ENCODE measurements around the gene MACROH2A2. TPM values are rescaled to one million over a fixed set of nuclear protein-coding genes. Genes with fewer than 3 reads are reported as not detected.

MACROH2A2 gene
- total RNA-seq, 1 donor from 2014 or later, result 31.2 TPM

DNA sequence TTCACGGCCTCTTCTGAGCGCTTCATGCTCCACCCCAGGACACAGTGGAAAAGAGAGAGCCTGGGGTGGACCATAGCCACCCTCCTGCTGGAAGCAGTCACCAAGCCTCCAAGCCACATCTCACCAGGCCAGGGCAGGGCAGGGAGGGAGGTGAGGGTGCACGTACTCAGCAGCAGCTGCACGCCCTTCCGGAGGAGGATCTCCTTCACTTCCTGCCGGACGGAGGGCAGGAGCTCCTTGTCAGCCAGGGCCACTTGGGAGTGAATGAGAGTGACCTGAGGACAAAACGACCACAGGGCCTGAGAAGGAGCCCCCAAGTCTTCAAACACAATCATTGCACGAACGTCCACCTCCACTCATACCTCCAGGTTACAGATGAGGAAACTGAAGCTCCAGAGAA, 65.0 kb downstream of the MACROH2A2 start:
- Mint-ChIP-seq H3K27me3 (ENCODE audit: unreplicated experiment) (no peaks in the 10 kb centered on the region), H3K36me3 (ENCODE audit: unreplicated experiment) (peaks cover 31% of the 10 kb centered on the region), H3K4me3 (ENCODE audit: unreplicated experiment) (no peak overlapping the region), H3K9me3 (ENCODE audit: unreplicated experiment) (no peaks in the 10 kb centered on the region), H3K4me1 (ENCODE audit: unreplicated experiment) (peaks cover 6% of the 10 kb centered on the region), H3K27ac (ENCODE audit: unreplicated experiment) (no peak overlapping the region)
- TF ChIP-seq, protein P1, sequence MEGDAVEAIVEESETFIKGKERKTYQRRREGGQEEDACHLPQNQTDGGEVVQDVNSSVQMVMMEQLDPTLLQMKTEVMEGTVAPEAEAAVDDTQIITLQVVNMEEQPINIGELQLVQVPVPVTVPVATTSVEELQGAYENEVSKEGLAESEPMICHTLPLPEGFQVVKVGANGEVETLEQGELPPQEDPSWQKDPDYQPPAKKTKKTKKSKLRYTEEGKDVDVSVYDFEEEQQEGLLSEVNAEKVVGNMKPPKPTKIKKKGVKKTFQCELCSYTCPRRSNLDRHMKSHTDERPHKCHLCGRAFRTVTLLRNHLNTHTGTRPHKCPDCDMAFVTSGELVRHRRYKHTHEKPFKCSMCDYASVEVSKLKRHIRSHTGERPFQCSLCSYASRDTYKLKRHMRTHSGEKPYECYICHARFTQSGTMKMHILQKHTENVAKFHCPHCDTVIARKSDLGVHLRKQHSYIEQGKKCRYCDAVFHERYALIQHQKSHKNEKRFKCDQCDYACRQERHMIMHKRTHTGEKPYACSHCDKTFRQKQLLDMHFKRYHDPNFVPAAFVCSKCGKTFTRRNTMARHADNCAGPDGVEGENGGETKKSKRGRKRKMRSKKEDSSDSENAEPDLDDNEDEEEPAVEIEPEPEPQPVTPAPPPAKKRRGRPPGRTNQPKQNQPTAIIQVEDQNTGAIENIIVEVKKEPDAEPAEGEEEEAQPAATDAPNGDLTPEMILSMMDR (IDR thresholded peaks at IDR 0.05), result no peak
- DNase-seq (ENCODE audit: extremely low spot score, unreplicated experiment), result no peak

DNA sequence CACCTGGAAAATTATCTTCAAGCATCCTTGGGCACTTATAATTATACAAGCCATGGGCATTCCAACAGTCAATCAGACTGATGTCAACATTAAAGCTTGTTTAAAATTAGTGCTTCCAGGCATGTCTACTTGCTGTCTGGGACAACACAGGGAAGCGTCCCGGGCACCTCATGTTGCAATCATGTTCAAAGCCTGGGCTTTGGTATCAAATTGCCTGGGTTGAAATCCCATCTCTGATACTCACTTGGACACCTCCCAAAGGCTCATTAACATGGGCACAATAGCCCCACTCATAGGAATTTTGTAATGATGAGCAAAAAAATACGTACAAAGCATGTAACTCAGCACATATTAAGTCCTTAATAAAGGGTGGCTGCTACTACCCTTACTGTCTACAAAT, 65.5 kb downstream of the MACROH2A2 start:
- Mint-ChIP-seq H3K36me3 (ENCODE audit: unreplicated experiment) (peaks cover 26% of the 10 kb centered on the region), H3K4me3 (ENCODE audit: unreplicated experiment) (no peak overlapping the region), H3K4me1 (ENCODE audit: unreplicated experiment) (peaks cover under 1% of the 10 kb centered on the region), H3K27me3 (ENCODE audit: unreplicated experiment) (no peaks in the 10 kb centered on the region), H3K27ac (ENCODE audit: unreplicated experiment) (no peak overlapping the region), H3K9me3 (ENCODE audit: unreplicated experiment) (no peaks in the 10 kb centered on the region)
- no peak for DNase-seq (ENCODE audit: extremely low spot score, unreplicated experiment)
- TF ChIP-seq, protein P1 (IDR thresholded peaks at IDR 0.05), result no peak

DNA sequence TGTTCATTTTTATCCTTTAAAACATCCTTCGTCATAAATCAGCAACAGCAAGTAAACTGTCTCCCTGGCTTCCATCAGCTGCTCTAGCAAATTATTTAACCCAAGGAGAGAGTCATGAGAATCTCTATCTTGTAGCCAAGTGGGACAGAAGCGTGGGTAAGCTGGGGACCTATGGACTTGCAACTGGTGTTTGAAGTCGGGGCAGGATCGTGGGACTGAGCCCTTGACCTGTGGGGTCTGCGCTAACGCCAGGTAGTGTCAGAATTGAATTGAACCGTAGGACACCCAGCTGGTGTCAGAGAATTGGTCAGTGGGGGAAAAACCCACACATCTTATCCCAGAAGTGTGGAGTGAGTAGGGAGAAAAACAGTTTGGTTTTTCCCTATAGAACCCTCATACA, 66.6 kb downstream of the MACROH2A2 start:
- H3K4me3 Mint-ChIP-seq (ENCODE audit: unreplicated experiment), result no peak overlapping the region

DNA sequence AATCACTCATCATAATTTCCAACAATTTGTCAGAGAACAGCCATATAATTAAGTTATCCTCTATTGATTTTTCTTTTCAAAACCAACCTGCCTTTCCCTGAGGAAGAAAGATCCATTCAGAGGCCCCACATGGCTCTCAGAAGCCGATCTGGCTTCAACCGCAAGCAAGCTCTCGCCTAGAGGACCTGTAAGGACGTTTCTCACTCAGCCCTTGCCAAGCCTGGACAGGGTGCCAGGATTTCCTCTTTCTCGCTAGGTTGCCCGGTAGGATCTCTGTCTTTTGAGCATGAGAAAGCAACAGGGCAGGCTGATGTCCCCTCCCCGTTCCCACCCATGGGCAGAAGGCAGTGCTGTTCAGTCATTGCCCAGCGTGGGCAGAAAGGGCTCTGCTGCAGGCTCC, 67.0 kb downstream of the MACROH2A2 start:
- no peaks in the 10 kb centered on the region for H3K9me3 Mint-ChIP-seq (ENCODE audit: unreplicated experiment)
- no peak for DNase-seq (ENCODE audit: extremely low spot score, unreplicated experiment)
- no peak overlapping the region for H3K27ac Mint-ChIP-seq (ENCODE audit: unreplicated experiment)
- H3K27me3 Mint-ChIP-seq (ENCODE audit: unreplicated experiment), result no peaks in the 10 kb centered on the region
- no peak overlapping the region for H3K4me3 Mint-ChIP-seq (ENCODE audit: unreplicated experiment)
- no peaks in the 10 kb centered on the region for H3K4me1 Mint-ChIP-seq (ENCODE audit: unreplicated experiment)
- H3K36me3 Mint-ChIP-seq (ENCODE audit: unreplicated experiment), result peaks cover 19% of the 10 kb centered on the region
- TF ChIP-seq, protein P1 (IDR thresholded peaks at IDR 0.05), result no peak

More for the DNA sequence above, 66.6 kb downstream of the MACROH2A2 start:
- DNase-seq (ENCODE audit: extremely low spot score, unreplicated experiment), result no peak
- TF ChIP-seq, protein P1 (IDR thresholded peaks at IDR 0.05), result no peak
- Mint-ChIP-seq H3K27me3 (ENCODE audit: unreplicated experiment) (no peaks in the 10 kb centered on the region), H3K27ac (ENCODE audit: unreplicated experiment) (no peak overlapping the region), H3K36me3 (ENCODE audit: unreplicated experiment) (peaks cover 19% of the 10 kb centered on the region), H3K9me3 (ENCODE audit: unreplicated experiment) (no peaks in the 10 kb centered on the region), H3K4me1 (ENCODE audit: unreplicated experiment) (no peaks in the 10 kb centered on the region)

DNA sequence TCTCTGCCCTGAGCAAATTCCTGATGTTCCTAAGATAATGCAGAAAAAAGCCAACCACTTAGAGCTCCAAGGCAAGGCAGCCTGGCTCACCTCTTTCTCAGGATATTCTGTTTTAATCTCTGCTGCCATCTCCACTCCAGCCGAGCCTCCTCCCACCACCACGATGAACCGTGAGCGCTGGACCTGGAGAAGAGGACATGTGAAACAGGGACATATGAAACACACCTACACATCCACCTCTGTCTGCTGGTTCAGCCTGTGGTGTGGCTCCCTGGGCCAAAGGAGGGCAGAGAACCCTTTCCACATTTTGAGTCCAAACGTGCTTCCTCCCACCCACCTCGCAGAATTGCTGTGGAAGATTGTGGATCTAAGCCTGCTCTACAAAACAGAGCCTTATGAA, 67.8 kb downstream of the MACROH2A2 start:
- Mint-ChIP-seq H3K36me3 (ENCODE audit: unreplicated experiment) (peaks cover 13% of the 10 kb centered on the region), H3K4me1 (ENCODE audit: unreplicated experiment) (no peaks in the 10 kb centered on the region), H3K27ac (ENCODE audit: unreplicated experiment) (no peak overlapping the region), H3K27me3 (ENCODE audit: unreplicated experiment) (no peaks in the 10 kb centered on the region), H3K9me3 (ENCODE audit: unreplicated experiment) (no peaks in the 10 kb centered on the region), H3K4me3 (ENCODE audit: unreplicated experiment) (no peak overlapping the region)
- no peak for DNase-seq (ENCODE audit: extremely low spot score, unreplicated experiment)
- TF ChIP-seq, protein P1 (IDR thresholded peaks at IDR 0.05), result no peak
